Measurements from ENCODE around the gene DLG1.
"Not testable (repeated sequence)": the region's sequence is repeated elsewhere in the genome, so short reads cannot be mapped to it uniquely, and the experiment has no call there.

DLG1 gene

DNA sequence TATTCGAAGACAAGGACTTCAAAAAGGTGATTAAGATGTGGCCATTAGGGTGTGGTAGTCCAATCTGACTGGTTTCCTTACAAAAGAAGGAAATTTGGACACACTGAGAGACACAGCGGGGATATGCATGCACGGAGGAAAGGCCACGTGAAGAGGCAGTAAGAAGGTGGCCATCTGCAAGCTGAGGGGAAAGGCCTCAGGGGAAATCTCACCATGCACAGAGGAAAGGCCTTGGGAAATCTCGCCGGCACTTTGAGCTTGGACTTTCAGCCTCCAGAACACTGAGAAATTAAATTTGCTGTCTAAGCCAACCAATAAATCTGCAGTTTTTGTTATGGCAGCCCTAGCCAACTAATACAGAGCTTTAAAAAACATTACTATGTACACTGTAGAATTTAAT, 78.8 kb downstream of the DLG1 start:
- no peak for DNase-seq (ENCODE audit: low read depth, low spot score)
- no peak overlapping the region for H3K27ac ChIP-seq

DNA sequence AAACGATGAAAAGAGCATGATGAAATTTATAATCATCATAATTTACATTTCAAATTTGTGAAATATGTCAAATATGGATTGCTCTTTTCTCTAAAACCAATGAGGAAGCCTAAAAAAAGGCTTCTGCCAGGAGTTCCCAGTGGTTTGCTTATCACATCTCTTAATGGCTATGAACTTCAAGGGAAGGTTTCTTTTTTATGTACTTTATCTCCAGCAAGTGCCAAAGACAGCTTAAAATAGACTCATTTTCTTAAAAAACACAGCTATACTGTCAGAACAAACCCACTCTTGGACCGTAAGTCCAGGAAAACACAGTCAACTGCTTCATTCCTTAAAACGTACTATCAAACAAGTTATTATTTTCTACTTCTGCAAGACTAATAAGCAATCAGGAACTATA, 80.2 kb downstream of the DLG1 start:
- H3K27ac ChIP-seq, result no peak overlapping the region
- DNase-seq (ENCODE audit: low read depth, low spot score), result no peak

- no peak for DNase-seq (ENCODE audit: low read depth, low spot score)
- H3K27ac ChIP-seq, result peak overlapping the region; percentile 26
Observed at GRCh38 chr3:197216914-197217313, 81.5 kb downstream of the DLG1 start.

- H3K27ac ChIP-seq, result peak overlapping the region; percentile 26
- DNase-seq (ENCODE audit: low read depth, low spot score), result no peak
Observed at GRCh38 chr3:197216169-197216860, 82.1 kb downstream of the DLG1 start.

DNA sequence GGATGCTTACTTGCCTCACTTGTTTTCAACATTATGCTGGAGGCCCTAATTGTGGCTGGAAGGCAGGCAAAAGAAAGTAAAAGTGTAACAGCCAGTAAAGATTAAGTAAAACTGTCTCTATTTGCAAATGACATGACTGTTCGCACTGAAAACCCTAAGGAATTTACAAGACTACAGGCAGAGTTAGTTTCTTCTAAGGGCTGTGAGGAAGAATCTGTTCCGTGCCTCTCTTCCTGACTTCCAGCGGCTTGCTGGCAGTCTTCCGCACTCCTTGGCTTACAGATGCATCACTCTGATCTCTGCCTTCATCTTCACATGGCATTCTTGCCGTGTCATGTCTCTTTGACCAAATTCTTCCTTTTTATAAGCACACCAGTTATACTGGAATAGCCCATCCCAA, 86.1 kb downstream of the DLG1 start:
- DNase-seq (ENCODE audit: low read depth, low spot score), result no peak
- no peak overlapping the region for H3K27ac ChIP-seq

DNA sequence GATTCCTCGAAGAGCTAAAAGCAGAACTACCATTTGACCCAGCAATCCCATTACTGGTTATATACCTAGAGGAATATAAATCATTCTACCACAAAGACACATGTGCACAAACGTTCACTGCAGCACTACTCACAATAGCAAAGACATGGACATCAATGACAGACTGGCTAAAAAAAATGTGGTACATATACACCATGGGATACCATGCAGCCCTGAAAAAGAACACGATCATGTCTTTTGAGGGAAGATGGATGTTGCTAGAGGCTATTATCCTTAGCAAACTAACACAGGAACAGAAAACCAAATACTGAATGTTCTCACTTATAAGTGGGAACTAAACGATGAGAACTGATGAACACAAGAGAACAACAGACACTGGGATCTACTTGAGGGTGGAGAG, 86.7 kb downstream of the DLG1 start:
- not testable (repeated sequence) for DNase-seq (ENCODE audit: low read depth, low spot score); H3K27ac ChIP-seq

- no peak overlapping the region for H3K27ac ChIP-seq
- DNase-seq (ENCODE audit: low read depth, low spot score), result no peak
Observed at GRCh38 chr3:197209366-197210260, 88.8 kb downstream of the DLG1 start.

DNA sequence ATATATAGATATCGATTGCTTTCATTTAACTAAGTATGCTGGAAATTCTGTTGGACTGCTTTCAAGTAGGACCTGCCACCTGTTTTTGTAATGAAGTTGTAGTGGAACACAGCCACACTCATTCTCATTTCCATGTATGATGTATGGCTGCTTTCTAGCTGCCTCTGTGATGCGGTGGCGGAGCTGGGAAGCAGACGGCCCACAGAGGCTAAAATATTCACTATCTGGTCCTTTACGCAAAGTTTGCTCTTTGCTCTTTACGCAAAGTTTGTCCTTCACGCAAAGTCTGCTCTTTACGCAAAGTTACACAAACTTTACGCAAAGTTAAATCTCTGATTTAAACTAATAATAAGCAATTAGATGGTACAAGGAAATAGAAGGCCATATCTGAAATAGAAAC, 91.5 kb downstream of the DLG1 start:
- no peak overlapping the region for H3K27ac ChIP-seq
- no peak for DNase-seq (ENCODE audit: low read depth, low spot score)

DNA sequence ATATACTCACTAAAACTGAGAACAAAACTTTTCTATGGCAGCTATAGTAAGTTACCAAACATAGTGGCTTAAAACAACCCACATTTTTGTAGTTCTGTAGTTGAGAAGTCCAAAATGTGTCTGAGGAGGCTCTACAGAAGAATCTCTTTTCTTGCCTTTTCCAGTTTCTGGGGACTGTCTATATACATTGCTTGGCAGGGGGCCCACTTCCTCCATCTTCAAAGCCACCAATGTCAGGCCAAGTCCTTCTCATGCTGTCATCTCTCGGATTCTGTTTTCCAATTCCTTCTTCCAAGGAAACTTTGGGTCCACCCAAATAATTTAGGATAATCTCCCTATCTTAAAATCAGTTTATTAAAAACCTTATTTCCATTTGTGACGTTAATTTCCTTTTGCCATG, 92.7 kb downstream of the DLG1 start:
- no peak for DNase-seq (ENCODE audit: low read depth, low spot score)
- H3K27ac ChIP-seq, result no peak overlapping the region

GRCh38 chr3:197205265-197205664, 93.1 kb downstream of the DLG1 start:
- DNase-seq (ENCODE audit: low read depth, low spot score), result no peak
- H3K27ac ChIP-seq, result no peak overlapping the region

- H3K27ac ChIP-seq, result no peak overlapping the region
- DNase-seq (ENCODE audit: low read depth, low spot score), result no peak
Observed at GRCh38 chr3:197204736-197205135, 93.7 kb downstream of the DLG1 start.

DNA sequence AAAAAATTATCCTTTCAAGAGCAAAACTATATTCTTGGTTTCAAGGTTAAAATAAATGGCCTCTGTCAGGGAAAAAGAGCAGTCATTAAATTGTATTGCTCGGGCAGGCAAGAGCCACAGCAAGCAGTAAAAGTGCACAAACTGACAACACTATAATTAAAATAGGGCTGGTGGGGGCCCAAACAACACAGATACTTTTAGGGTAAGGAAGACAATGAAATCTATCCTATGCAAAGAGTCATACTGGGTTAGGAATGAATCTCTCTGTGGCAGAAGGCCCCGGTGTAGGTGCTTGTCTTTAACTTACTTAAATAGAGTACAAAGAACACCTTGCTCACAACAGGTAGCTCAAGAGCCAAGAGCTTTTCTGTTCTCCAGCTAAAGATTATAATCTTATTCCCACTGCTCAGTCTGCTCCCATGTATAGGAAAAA, 94.7 kb downstream of the DLG1 start:
- no peak overlapping the region for H3K27ac ChIP-seq

GRCh38 chr3:197202694-197203093, 95.7 kb downstream of the DLG1 start:
- DNase-seq (ENCODE audit: low read depth, low spot score), result no peak
- H3K27ac ChIP-seq, result no peak overlapping the region

More for the DNA sequence above, 94.7 kb downstream of the DLG1 start:
- no peak for DNase-seq (ENCODE audit: low read depth, low spot score)

DNA sequence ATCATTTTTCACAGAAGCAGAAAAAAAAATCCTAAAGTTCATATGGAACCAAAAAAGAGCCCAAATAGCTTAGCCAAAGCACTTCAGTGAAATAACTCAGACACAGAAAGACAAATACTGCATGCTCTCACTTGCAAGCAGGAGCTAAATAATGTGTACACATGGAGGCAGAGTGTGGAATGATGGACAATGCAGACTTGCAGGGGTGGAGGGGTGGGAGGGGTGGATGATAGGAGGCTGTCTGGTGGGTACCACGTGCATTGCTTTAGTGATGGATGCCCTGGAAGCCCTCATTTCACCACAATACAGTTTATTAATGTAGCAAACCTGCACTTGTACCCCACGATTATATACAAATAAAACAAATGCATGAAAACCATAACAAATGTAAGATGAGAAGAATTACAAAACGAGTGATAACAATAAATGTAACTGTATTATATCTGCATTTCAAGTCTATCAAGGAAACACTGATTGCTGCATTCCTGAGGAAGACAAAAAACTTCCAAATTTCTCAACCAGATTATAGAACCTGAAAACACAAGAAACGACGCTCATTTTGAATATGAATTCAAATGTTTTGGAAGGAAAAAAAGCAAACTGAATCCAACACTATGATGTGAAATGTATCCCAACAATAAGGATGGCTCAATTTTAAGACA, 96.5 kb downstream of the DLG1 start:
- H3K27ac ChIP-seq, result no peak overlapping the region
- no peak for DNase-seq (ENCODE audit: low read depth, low spot score)

GRCh38 chr3:197200856-197201255, 97.6 kb downstream of the DLG1 start:
- DNase-seq (ENCODE audit: low read depth, low spot score), result not testable (repeated sequence)

GRCh38 chr3:197197334-197197733, 101.1 kb downstream of the DLG1 start:
- DNase-seq (ENCODE audit: low read depth, low spot score), result no peak
- no peak overlapping the region for H3K27ac ChIP-seq

More at GRCh38 chr3:197200856-197201255, 97.6 kb downstream of the DLG1 start:
- H3K27ac ChIP-seq, result not testable (repeated sequence)

DNA sequence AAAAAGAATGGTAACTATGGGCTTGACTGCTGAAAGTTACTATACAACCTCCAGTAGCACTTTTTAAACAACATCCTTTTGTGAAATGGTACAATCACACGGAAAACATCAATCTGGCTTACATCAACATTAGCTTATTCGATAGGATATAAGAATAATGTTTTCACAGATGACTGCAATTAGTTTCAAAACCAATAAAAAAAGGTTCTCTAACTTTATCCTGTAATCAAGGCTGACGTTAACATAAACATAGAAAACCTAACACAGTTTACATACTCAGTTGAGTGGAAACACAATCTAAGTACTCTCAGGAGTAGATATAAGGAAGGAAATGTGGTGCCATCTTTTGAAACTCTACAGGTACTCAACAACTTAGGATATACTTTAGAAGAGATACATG, 102.2 kb downstream of the DLG1 start:
- no peak for DNase-seq (ENCODE audit: low read depth, low spot score)

DNA sequence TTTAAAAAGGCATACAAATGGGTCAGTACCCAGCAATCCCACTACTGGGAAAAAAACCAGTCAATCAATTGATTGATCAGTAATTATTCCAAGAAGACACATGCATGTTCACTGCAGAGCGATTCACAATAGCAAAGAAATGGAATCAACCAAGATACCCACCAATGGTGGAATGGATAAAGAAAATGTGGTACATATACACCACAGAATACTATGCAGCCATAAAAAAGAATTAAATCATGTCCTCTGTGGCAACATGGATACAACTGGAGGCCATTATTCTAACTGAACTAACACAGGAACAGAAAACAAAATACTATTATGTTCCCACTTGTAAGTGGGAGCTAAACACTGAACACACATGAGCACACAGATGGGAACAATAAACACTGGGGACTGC, 103.1 kb downstream of the DLG1 start:
- no peak overlapping the region for H3K27ac ChIP-seq
- no peak for DNase-seq (ENCODE audit: low read depth, low spot score)

More for the DNA sequence above, 102.2 kb downstream of the DLG1 start:
- H3K27ac ChIP-seq, result no peak overlapping the region

DNA sequence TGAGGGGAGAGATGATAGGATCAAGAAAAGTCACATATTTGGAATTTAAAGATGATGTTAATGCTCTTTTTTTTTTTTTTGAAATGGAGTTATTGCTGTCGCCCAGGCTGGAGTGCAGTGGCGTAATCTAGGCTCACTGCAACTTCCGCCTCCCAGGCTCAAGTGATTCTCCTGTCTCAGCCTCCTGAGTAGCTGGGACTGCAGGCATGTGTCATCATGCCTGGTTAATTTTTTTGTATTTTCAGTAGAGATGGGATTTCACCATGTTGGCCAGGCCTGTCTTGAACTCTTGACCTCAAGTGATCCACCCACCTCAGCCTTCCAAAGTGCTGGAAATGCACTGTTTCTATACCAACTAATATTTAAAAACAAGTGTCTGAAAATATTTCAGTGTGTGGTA, 104.7 kb downstream of the DLG1 start:
- DNase-seq (ENCODE audit: low read depth, low spot score); H3K27ac ChIP-seq: not testable (repeated sequence)

DNA sequence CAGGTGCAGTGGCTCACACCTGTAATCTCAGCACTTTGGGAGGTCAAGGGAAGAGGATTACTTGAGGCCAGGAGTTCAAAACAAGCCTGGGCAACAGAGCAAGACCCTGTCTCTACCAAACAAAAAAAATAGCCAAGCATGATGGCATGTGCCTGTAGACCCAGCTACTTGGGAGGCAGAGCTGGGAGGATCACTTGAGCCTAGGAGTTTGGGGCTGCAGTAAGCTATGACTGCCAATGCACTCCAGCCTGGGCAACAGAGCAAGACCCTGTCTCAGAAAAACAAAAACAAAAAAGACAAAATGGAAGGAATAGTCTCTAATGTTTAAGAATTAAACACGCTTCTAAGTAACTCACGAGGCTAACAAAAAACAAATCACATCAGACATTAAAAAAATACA, 106.5 kb downstream of the DLG1 start:
- no peak for DNase-seq (ENCODE audit: low read depth, low spot score)
- H3K27ac ChIP-seq, result no peak overlapping the region

DNA sequence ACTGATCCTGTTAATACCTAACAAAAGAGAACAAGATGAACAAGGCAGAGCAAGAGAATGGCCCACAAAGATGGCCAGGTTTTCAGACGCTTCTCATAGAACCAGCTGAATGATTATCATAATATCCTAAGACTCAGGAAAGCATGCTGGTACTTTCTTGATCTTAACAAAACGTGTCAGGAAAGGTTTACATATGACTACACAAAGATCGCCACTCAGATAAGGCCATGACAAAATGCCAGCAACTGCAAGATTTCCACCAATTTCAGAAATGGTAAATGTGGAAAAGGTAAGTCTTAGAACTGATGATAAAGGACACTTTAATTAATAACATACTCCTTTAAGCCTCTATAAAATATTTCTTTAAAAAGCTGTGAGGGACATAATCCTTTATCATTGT, 108.8 kb downstream of the DLG1 start:
- no peak for DNase-seq (ENCODE audit: low read depth, low spot score)
- H3K27ac ChIP-seq, result no peak overlapping the region

Measured in epithelial cell of prostate (primary cell).